HEK293T (cell line): Measurements from ENCODE around the gene FAM240B.

Experiments used
- ELF4 ChIP-seq: fragments of 450-650 bp; IDR thresholded peaks from 2 replicates; pipeline ENCODE4 v1.6.1; 2017; ENCODE audit warnings: antibody characterized with exemption
- FOXA1 ChIP-seq: fragments of 450-650 bp; IDR thresholded peaks from 2 replicates; pipeline ENCODE4 v1.6.1; 2016; ENCODE audit warnings: mild to moderate bottlenecking
- FOXK2 ChIP-seq: fragments of 450-650 bp; IDR thresholded peaks from 2 replicates; pipeline ENCODE4 v1.6.1; 2016; ENCODE audit warnings: mild to moderate bottlenecking
- SP1 ChIP-seq: fragments of 450-650 bp; IDR thresholded peaks from 2 replicates; pipeline ENCODE4 v1.6.1; 2017
- SUZ12 ChIP-seq: fragments of 450-650 bp; IDR thresholded peaks from 2 replicates; pipeline ENCODE4 v1.6.1; 2016; ENCODE audit warnings: mild to moderate bottlenecking

GRCh38 chr9:38677660-38678303 lies 42.2 kb downstream of the FAM240B start:
- TF ChIP-seq SUZ12 (no peak), SP1 (no peak), FOXK2 (no peak), ELF4 (no peak), FOXA1 (no peak)
